GM21717 (cell line): ENCODE measurements around the gene CCDC102A.
A peak's percentile ranks its signal among the peaks of the same experiment; 100 is the strongest.

ENCODE experiments used
- ATAC-seq: cut with Tn5 transposase; IDR thresholded peaks from one replicate; pipeline ENCODE4 v1.9.1; 2021; ENCODE audit warnings: mild to moderate bottlenecking, moderate library complexity; ENCODE audit not compliant: unreplicated experiment

Gene CCDC102A

DNA sequence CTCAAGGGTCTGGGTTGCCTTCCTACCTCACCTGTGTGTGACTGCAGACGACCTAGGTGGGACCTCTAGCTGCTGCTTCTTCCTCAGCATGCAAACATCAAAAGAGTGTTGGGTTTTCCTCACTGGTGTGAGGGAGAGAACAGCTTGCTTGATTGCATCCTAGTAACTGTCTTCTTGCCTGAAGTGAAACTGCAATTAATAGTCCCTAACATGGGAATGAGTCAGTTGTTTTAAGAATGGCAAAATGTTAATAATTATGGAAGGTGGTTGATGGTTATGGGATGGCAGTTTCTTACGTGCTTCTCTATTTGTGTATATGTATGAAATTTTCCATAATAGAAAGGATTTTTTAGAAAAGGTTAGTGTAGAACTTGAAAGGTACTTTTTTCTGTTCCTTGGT, 68.0 kb downstream of the CCDC102A start:
- no peak for ATAC-seq

DNA sequence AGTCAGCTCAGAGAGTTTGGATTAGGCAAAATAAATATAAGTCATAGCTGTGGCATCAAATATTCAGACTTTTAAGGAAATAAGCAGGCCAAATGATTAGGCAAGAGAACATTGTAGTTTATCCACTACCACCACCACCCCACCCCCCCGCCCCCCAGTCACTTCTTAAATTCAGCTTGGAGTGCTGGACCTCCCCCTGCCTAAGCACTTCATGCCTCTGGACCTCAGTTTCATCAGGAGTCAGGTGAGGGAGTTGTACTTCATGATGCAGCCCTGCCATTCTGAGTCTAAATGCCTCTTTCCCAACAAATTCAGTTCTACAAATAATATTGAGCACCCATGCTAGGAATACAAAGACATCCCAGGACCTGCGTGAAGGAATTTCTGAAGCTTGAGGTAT, 71.8 kb downstream of the CCDC102A start:
- ATAC-seq, result no peak

DNA sequence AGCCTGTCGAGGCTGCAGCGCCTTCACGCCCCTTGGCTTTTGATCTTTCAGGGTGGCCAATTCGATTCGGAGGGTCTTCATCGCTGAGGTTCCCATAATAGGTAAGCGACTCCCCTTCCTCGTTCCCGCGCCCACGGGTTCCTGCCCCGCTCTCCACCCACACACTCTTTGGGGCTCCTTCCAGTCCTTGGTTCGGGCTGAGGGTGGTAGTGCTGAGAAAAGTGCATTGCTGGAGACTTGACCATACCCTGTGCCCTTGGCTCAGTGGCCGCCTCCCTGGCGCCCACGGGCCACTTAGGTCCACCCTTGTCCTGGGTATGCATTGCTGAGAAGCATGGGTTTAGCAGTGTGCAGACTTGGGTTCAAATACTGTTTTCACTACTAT, 73.4 kb downstream of the CCDC102A start:
- ATAC-seq, result peak; percentile 26

DNA sequence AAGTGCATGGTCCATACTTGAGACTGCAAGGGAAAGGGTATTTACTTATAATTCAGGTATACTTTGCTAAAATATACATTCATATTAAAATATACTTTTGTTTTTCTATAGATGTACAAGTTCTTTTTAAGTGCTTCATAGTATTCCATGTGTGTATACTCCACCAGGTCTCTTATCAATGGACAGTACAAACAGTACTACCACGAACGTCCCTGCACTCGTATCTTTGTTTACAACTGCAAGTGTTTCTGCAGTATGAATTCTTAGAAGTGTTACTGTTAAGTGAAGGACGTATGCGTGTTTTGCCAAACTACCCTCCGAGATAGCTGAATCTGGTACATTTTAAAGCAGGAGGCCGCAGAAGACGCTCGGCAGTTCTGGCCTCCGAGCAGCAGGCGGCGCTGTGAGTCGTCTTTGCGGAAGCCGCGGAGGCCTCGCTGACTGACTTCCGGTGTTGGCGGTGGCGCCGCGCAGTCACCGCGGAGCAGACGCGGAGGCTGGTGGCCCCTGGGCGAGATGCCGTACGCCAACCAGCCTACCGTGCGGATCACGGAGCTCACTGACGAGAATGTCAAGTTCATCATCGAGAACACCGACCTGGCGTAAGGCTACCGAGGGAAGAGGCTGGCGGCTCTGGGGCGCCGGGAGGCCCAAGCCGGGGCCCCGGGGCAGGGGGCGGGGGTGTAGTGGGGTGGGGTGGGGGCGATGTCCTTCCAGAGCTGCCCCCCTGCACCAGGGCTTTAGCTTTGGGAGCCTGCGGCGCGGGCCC, 74.0 kb downstream of the CCDC102A start, which contains the start of gene POLR2C:
TSS of gene POLR2C (plus strand) at position 471 of the 769 bp plus-strand sequence. CDS start at position 517, 46 bp downstream.
- peak; percentile 64 for ATAC-seq
